Endothelial cell (in vitro differentiated cells): Measurements from ENCODE around the gene SEMA3E. TPM values are rescaled to one million over a fixed set of nuclear protein-coding genes. Genes with fewer than 3 reads are reported as not detected.

ENCODE experiments used
- DNase-seq: peaks from one replicate; pipeline ENCODE4 v3.0.0; 2021; ENCODE audit warnings: low spot score
- H3K27ac Mint-ChIP-seq: one replicate; pipeline ENCODE4 v1.8.0; 2021; ENCODE audit warnings: mixed read lengths, inconsistent platforms; ENCODE audit not compliant: unreplicated experiment
- H3K27me3 Mint-ChIP-seq: one replicate; pipeline ENCODE4 v1.8.0; 2021; ENCODE audit warnings: mild to moderate bottlenecking, moderate library complexity, mixed read lengths, inconsistent platforms; ENCODE audit not compliant: unreplicated experiment
- H3K36me3 Mint-ChIP-seq: one replicate; pipeline ENCODE4 v1.8.0; 2021; ENCODE audit warnings: mild to moderate bottlenecking, low read depth, mixed read lengths, inconsistent platforms; ENCODE audit not compliant: unreplicated experiment
- H3K4me1 Mint-ChIP-seq: one replicate; pipeline ENCODE4 v1.8.0; 2021; ENCODE audit warnings: mild to moderate bottlenecking, mixed read lengths, inconsistent platforms; ENCODE audit not compliant: unreplicated experiment
- H3K4me3 Mint-ChIP-seq: one replicate; pipeline ENCODE4 v1.8.0; 2021; ENCODE audit warnings: mild to moderate bottlenecking, mixed read lengths, inconsistent platforms; ENCODE audit not compliant: unreplicated experiment
- H3K9me3 Mint-ChIP-seq: one replicate; pipeline ENCODE4 v1.8.0; 2021; ENCODE audit warnings: mixed read lengths, inconsistent platforms; ENCODE audit not compliant: unreplicated experiment
- CTCF ChIP-seq: fragments of 200-600 bp; sonication (generic); IDR thresholded peaks from one replicate; pipeline ENCODE4 v1.5.0; 2021; ENCODE audit warnings: antibody characterized with exemption; ENCODE audit not compliant: unreplicated experiment
- total RNA-seq: library from RNA; stranded (reverse); fragmentation: NEBNext Ultra II Directional; extraction: Animal tissue kit (Norgen Biotek cat#: 25700); gene quantifications from one replicate; pipeline ENCODE4 v1.2.1, GENCODE V29; 2021; ENCODE audit not compliant: unreplicated experiment

SEMA3E gene
- total RNA-seq, 1 donor from 2014 or later, result 0.62 TPM

- TF ChIP-seq CTCF, result no peak
- no peak for DNase-seq
- peaks cover 3% of the 10 kb centered on the region for H3K4me1 Mint-ChIP-seq
- H3K27me3 Mint-ChIP-seq, result no peaks in the 10 kb centered on the region
- H3K36me3 Mint-ChIP-seq, result no peaks in the 10 kb centered on the region
- H3K4me3 Mint-ChIP-seq, result no peak overlapping the region
- no peak overlapping the region for H3K27ac Mint-ChIP-seq
- no peaks in the 10 kb centered on the region for H3K9me3 Mint-ChIP-seq
Measured at GRCh38 chr7:83326223-83326622, 322.7 kb downstream of the SEMA3E start.

GRCh38 chr7:83325083-83325482 is 323.9 kb downstream of the SEMA3E start:
- Mint-ChIP-seq H3K27me3 (no peaks in the 10 kb centered on the region), H3K9me3 (no peaks in the 10 kb centered on the region), H3K4me1 (peaks cover 3% of the 10 kb centered on the region), H3K36me3 (no peaks in the 10 kb centered on the region), H3K27ac (no peak overlapping the region), H3K4me3 (no peak overlapping the region)
- TF ChIP-seq CTCF, result no peak
- no peak for DNase-seq

GRCh38 chr7:83324596-83324995 is 324.3 kb downstream of the SEMA3E start:
- peaks cover 3% of the 10 kb centered on the region for H3K4me1 Mint-ChIP-seq
- H3K4me3 Mint-ChIP-seq, result no peak overlapping the region
- H3K9me3 Mint-ChIP-seq, result no peaks in the 10 kb centered on the region
- no peak for TF ChIP-seq CTCF
- H3K27me3 Mint-ChIP-seq, result no peaks in the 10 kb centered on the region
- H3K27ac Mint-ChIP-seq, result no peak overlapping the region
- no peak for DNase-seq
- H3K36me3 Mint-ChIP-seq, result no peaks in the 10 kb centered on the region

- no peaks in the 10 kb centered on the region for H3K9me3 Mint-ChIP-seq
- H3K4me1 Mint-ChIP-seq, result no peaks in the 10 kb centered on the region
- TF ChIP-seq CTCF, result no peak
- no peak overlapping the region for H3K4me3 Mint-ChIP-seq
- no peaks in the 10 kb centered on the region for H3K27me3 Mint-ChIP-seq
- H3K27ac Mint-ChIP-seq, result no peak overlapping the region
- H3K36me3 Mint-ChIP-seq, result no peaks in the 10 kb centered on the region
- DNase-seq, result no peak
Measured at GRCh38 chr7:83321011-83321410, 327.9 kb downstream of the SEMA3E start.

- Mint-ChIP-seq H3K36me3 (no peaks in the 10 kb centered on the region), H3K9me3 (no peaks in the 10 kb centered on the region), H3K4me1 (no peaks in the 10 kb centered on the region), H3K27ac (no peak overlapping the region), H3K27me3 (no peaks in the 10 kb centered on the region), H3K4me3 (no peak overlapping the region)
- no peak for DNase-seq
- no peak for TF ChIP-seq CTCF
Measured at GRCh38 chr7:83313931-83314330, 335.0 kb downstream of the SEMA3E start.
